Loucy (cell line): ENCODE measurements around the gene EDIL3.
A peak's percentile ranks its signal among the peaks of the same experiment; 100 is the strongest.

Source experiments
- H2AFZ ChIP-seq: fragments of 200-600 bp; sonication (generic); 2 replicates; pipeline ENCODE4 v1.6.0; 2016; ENCODE audit warnings: antibody characterized with exemption, mild to moderate bottlenecking, low read length, moderate library complexity
- H3F3A ChIP-seq: fragments of 200-600 bp; 2 replicates; pipeline ENCODE4 v1.6.0; 2016; ENCODE audit warnings: antibody characterized with exemption, low read depth, mild to moderate bottlenecking
- H3K27me3 ChIP-seq: fragments of 200-600 bp; sonication (generic); 2 replicates; pipeline ENCODE4 v1.6.1; 2014; ENCODE audit warnings: low read length, mild to moderate bottlenecking; ENCODE audit not compliant: insufficient read depth, poor library complexity, severe bottlenecking
- H3K36me3 ChIP-seq: fragments of 200-600 bp; sonication (generic); 2 replicates; pipeline ENCODE4 v1.6.1; 2016; ENCODE audit warnings: low read length; ENCODE audit not compliant: insufficient read depth
- H3K4me1 ChIP-seq: fragments of 200-600 bp; sonication (generic); 2 replicates; pipeline ENCODE4 v1.5.1; 2014; ENCODE audit warnings: low read length, mild to moderate bottlenecking; ENCODE audit not compliant: insufficient read depth, poor library complexity, severe bottlenecking
- H3K4me2 ChIP-seq: fragments of 200-600 bp; sonication (generic); 2 replicates; pipeline ENCODE4 v1.6.0; 2014; ENCODE audit warnings: antibody characterized with exemption, low read length, low read depth, mild to moderate bottlenecking; ENCODE audit not compliant: poor library complexity, severe bottlenecking
- H3K4me3 ChIP-seq: fragments of 200-600 bp; sonication (generic); 2 replicates; pipeline ENCODE4 v1.5.1; 2014; ENCODE audit warnings: low read length, mild to moderate bottlenecking, mixed read lengths; ENCODE audit not compliant: poor library complexity, severe bottlenecking
- H3K79me2 ChIP-seq: fragments of 200-600 bp; sonication (generic); 2 replicates; pipeline ENCODE4 v1.6.1; 2014; ENCODE audit warnings: low read length; ENCODE audit not compliant: insufficient read depth
- H3K9ac ChIP-seq: fragments of 200-600 bp; sonication (generic); 2 replicates; pipeline ENCODE4 v1.6.0; 2014; ENCODE audit warnings: mild to moderate bottlenecking, low read depth, low read length, moderate library complexity; ENCODE audit not compliant: poor library complexity, severe bottlenecking
- H3K9me2 ChIP-seq: fragments of 200-600 bp; sonication (generic); replicated peaks from 2 replicates; pipeline ENCODE4 v1.6.1; 2016; ENCODE audit warnings: low read depth, low read length, mixed read lengths
- H3K9me3 ChIP-seq: fragments of 200-600 bp; sonication (generic); 2 replicates; pipeline ENCODE4 v1.6.1; 2014; ENCODE audit warnings: mild to moderate bottlenecking, antibody characterized with exemption, low read length, low read depth; ENCODE audit not compliant: insufficient read depth
- H4K20me1 ChIP-seq: fragments of 200-600 bp; sonication (generic); 2 replicates; pipeline ENCODE4 v1.6.0; 2014; ENCODE audit warnings: antibody characterized with exemption, low read length, mild to moderate bottlenecking; ENCODE audit not compliant: insufficient read depth, poor library complexity, severe bottlenecking
- EZH2phosphoT487 ChIP-seq: fragments of 200-600 bp; IDR thresholded peaks from 2 replicates; pipeline ENCODE4 v1.6.1; 2018; ENCODE audit warnings: antibody characterized with exemption, mild to moderate bottlenecking, moderate library complexity, borderline replicate concordance
- TF ChIP-seq, protein P1 (sequence below): fragments of 200-600 bp; sonication (generic); conservative IDR thresholded peaks from 2 replicates; pipeline ENCODE4 v1.5.1; 2014; ENCODE audit warnings: mild to moderate bottlenecking, antibody characterized with exemption, low read length

Gene EDIL3

DNA sequence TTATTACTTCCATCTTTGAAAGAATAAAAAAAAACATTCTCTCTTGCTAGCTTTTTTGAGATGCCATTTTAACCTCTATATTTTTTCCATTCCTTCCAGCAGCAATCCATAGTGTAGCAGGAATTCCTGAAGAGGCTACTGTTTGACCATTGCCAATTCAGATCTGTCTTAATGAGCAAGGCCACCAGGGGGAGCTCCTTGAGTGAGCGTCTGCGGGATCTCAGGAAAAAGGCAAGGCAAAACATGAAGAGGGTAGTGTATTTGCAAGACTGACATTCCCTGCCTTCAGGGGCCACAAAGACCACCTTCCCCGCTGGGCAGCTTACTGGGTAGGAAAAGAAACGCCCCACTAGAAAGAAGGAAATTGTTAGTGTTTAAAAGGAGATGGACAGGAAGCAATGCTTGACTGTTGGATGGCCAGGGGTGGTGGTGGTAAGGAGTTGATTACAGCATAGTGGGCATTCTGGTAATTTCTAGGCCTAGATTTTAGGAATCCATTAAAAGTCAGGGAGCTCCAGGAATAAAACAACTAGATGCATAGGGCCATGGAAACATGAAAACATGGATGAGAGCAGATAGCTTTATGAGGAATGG lies 457.4 kb downstream of the EDIL3 start:
- H3K9me3 ChIP-seq: no peaks in the 10 kb centered on the region
- H3K27me3 ChIP-seq: no peaks in the 10 kb centered on the region
- H3K9me2 ChIP-seq: no peaks in the 10 kb centered on the region
- no peak overlapping the region for H2AFZ ChIP-seq
- no peaks in the 10 kb centered on the region for H3K79me2 ChIP-seq
- no peaks in the 10 kb centered on the region for H3F3A ChIP-seq
- no peak overlapping the region for H3K9ac ChIP-seq
- H3K4me2 ChIP-seq: no peak overlapping the region
- no peaks in the 10 kb centered on the region for H3K36me3 ChIP-seq
- no peak overlapping the region for H3K4me3 ChIP-seq
- no peaks in the 10 kb centered on the region for H3K4me1 ChIP-seq
- TF ChIP-seq, protein P1, sequence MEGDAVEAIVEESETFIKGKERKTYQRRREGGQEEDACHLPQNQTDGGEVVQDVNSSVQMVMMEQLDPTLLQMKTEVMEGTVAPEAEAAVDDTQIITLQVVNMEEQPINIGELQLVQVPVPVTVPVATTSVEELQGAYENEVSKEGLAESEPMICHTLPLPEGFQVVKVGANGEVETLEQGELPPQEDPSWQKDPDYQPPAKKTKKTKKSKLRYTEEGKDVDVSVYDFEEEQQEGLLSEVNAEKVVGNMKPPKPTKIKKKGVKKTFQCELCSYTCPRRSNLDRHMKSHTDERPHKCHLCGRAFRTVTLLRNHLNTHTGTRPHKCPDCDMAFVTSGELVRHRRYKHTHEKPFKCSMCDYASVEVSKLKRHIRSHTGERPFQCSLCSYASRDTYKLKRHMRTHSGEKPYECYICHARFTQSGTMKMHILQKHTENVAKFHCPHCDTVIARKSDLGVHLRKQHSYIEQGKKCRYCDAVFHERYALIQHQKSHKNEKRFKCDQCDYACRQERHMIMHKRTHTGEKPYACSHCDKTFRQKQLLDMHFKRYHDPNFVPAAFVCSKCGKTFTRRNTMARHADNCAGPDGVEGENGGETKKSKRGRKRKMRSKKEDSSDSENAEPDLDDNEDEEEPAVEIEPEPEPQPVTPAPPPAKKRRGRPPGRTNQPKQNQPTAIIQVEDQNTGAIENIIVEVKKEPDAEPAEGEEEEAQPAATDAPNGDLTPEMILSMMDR: peak; percentile 95
- no peak for TF ChIP-seq EZH2phosphoT487
- H4K20me1 ChIP-seq: no peaks in the 10 kb centered on the region

DNA sequence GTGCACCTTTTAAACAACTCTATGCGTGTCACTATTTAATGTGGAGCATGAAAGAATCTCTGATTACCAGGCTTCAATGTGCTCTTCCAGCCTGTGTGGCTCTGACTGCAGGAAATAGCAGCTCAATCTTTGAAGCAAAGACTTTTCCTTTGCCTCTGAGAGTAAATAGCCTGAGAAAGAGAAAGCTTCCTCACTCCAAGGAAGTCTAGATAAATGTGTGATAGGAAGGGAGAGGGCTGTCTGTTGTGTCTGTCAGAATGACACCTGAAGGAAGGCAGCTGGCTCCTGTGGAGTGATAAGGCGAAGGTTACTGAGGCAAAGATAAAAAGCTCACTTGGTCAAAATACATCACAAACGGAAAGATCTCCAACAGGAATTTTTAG lies 458.7 kb downstream of the EDIL3 start:
- TF ChIP-seq, protein P1: no peak
- TF ChIP-seq EZH2phosphoT487: no peak
- no peaks in the 10 kb centered on the region for H3K9me2 ChIP-seq
- no peaks in the 10 kb centered on the region for H3K9me3 ChIP-seq
- no peaks in the 10 kb centered on the region for H3K27me3 ChIP-seq
- H3K4me2 ChIP-seq: no peak overlapping the region
- no peaks in the 10 kb centered on the region for H3K36me3 ChIP-seq
- no peaks in the 10 kb centered on the region for H3F3A ChIP-seq
- no peaks in the 10 kb centered on the region for H3K4me1 ChIP-seq
- no peaks in the 10 kb centered on the region for H4K20me1 ChIP-seq
- H3K9ac ChIP-seq: no peak overlapping the region
- no peaks in the 10 kb centered on the region for H3K79me2 ChIP-seq
- H3K4me3 ChIP-seq: no peak overlapping the region
- no peak overlapping the region for H2AFZ ChIP-seq

DNA sequence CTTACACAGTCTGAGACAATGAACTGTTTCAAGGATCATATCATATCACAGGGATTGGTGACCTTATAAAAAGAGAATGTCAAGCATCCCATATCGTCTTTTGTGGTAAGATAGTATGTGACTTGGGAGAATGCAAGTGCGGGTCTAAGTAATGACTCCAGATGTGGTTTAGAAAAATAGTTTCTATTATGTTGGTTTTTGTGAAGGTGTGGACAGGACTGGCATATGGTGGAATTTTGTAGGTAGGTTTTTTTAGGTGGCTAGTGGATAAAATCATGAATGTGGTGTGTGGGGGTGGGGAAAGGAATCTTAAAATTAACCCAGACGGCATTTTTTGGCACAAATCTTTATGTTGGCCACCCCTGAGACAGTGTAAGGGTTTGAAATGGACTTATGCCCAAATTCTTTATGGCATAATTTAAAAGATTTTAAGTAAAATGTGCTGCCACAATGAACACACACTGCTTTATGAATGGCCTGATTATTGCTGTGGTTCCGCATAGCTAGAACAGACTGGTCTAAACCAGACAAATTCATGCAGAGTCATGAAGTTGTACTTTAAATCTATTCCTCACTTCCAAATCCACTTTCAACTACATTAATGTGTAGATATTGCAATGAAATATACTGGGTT lies 459.2 kb downstream of the EDIL3 start:
- Histone ChIP-seq H3K9me2 (no peaks in the 10 kb centered on the region), H3K27me3 (no peaks in the 10 kb centered on the region), H3K9ac (no peak overlapping the region), H2AFZ (no peak overlapping the region), H3K4me3 (no peak overlapping the region), H3K9me3 (no peaks in the 10 kb centered on the region), H3K36me3 (no peaks in the 10 kb centered on the region), H3F3A (no peaks in the 10 kb centered on the region), H3K4me1 (no peaks in the 10 kb centered on the region), H3K4me2 (no peak overlapping the region), H3K79me2 (no peaks in the 10 kb centered on the region), H4K20me1 (no peaks in the 10 kb centered on the region)
- TF ChIP-seq, protein P1: no peak
- TF ChIP-seq EZH2phosphoT487: no peak
